GM19035 (cell line): ENCODE data around the gene KAT14.
"Not testable (repeated sequence)": the region's sequence is repeated elsewhere in the genome, so short reads cannot be mapped to it uniquely, and the experiment has no call there.

Experiments
- ATAC-seq: cut with Tn5 transposase; IDR thresholded peaks from one replicate; pipeline ENCODE4 v1.9.1; 2021; ENCODE audit not compliant: unreplicated experiment

The KAT14 gene

DNA sequence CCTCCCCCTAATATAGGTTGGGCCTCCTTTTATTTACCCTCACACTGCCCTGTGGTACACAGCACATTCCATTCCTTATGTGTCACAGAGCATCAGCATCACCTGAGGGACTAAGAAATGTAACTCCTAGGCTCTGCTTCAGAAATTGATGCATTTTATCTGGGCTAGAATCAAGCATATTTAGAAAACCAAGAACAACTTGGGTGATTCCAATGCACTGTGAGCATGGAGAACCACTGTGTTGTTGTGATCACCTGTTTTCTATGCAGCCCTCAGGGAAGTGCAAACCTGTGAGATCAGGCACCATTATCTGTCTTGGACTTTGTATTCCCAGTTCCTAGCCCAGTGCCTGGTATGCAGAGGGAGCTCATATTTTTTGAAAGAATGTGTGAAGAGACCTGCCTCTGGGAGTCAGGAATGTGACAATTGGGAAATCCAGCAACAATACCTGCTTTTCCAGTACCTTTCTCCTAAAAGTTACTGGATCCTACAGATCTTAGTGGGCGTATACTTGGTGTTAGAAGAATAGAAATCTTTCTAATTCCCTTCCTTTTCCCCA is 7.0 kb downstream of the KAT14 start:
- ATAC-seq, result no peak

DNA sequence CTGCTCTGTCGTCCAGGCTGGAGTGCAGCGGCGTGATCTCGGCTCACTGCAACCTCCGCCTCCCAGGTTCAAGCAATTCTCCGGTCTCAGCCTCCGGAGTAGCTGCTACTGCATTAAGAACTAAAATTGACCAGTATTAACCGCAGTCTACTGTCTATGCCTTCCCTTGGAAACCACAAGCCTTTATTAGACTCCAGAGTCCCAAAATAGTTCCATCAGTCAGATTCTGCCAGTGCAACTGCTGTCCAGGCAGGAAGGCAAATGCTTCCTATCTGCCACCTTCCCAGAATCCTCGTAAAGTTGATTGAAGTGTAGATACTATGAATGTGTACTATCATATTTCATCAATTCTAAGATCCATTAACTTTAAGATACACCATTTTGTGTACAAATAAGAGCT is 16.7 kb downstream of the KAT14 start:
- no peak for ATAC-seq

DNA sequence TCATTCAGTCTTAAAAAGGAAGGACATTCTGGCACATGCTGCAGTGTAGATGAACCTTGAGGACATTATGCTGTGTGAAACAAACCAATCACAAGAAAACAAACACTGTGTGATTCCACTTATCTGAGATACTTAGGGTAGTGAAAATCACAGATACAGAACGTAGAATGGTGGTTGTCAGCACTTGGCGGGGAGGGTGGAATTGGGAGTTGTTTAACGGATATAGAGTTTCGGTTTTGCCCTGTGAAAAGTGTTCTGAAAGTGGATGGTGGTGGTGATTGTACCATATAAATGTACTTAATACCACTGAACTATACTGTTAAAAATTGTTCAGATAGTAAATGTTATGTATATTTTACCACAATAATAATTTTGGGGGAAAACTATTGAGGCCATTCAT is 18.4 kb downstream of the KAT14 start:
- no peak for ATAC-seq

DNA sequence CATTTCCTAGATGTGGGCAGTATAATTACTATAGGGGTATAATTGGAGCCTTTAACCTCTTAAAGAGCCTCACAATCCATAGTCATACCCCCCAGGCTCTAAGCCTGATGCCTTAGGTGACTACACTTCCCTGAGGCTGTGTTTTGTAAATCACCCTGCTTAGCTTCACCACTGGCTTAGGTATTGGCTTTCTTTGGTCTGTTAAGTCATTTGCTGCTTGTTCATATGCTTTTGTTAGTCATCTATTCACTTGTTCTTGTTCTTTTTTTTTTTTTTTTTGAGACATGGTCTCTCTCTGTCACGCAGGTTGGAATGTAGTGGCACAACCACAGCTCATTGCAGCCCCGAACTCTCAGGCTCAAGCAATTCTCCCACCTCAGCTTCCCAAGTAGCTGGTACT is 26.7 kb downstream of the KAT14 start:
- no peak for ATAC-seq

DNA sequence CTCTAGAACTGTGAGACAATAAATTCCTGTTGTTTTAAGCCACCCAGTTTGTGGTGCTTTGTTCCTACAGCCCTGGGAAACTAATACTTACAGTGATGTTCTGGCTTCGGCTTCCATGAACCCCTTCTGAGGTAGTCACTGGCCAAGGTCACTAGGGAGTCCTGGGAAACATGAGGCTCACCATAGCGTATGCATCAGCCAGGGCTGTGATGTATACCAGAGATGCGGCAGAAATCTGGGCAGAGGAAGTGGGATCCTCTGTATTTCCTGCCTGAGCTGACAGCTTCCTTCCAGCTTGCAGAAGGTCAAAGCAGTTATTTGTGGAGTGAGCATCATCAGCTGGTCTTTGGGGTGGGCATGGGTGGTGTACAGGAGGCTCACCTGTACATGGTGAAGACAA is 27.9 kb downstream of the KAT14 start:
- no peak for ATAC-seq

DNA sequence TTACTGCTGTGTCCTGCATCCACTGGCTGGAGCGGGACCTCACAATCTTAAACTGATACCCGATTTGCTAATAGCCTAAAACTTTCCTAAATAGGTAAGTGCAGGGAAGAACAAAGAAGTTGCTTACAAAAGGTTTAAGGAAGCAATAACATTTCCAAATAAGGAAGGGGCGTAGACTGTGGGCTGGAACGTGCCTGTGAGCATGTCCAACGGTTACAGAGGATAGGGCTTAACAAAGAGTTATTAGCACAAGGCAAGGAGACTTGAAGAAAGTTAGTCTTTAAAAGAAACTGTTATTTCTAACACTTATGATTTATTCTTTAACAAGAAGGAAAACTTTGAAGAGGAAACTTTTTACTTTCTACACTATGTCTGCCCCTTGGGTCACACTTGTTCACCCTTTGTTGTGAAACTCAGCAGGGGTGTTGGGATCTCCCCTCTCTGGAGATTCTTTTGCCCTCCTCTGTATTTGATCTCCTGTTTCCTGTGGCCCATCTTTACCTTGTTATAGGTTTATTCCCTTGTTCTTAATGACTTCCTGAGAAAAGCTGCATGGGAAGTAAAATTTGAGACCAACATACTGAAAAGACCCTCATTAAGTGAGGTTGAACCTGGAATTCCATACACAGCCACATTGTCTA is 28.7 kb downstream of the KAT14 start:
- no peak for ATAC-seq

DNA sequence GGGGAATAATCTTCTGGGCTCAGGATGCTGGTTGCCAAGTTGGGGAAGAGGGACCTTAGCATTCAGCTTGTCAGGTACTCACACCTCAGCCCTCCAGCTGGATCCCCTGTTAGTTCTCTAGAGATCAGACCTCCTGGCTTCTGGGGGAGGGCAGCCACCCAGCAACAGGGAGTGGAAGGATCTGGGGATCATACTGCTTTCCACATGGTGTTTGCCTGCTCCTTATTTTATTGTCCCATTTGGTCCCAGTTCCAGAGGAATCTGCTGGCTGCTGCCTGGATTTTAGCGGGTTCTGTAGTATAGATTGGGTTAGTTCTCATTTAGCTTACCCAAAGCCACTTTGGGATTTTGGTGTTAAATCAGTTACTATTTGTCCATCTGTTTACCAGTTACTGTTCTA is 29.3 kb downstream of the KAT14 start:
- no peak for ATAC-seq

DNA sequence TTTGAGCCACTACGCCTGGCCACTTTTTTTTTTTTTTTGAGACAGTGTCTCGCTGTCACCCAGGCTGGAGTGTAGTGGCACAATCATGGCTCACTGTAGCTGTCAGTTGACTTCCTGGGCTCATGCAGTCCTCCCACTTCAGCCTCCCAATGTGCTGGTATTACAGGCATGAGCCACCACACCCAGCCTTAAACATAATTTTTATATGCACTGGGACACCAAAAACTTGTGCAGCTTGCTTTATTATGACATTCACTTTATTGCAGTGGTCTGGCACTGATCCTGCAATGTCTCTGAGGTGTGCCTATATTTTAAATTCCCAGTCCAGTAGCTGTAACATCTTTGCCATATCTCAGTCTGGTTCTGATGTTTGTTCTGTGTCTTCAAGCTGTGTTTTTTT is 34.7 kb downstream of the KAT14 start:
- ATAC-seq, result no peak

DNA sequence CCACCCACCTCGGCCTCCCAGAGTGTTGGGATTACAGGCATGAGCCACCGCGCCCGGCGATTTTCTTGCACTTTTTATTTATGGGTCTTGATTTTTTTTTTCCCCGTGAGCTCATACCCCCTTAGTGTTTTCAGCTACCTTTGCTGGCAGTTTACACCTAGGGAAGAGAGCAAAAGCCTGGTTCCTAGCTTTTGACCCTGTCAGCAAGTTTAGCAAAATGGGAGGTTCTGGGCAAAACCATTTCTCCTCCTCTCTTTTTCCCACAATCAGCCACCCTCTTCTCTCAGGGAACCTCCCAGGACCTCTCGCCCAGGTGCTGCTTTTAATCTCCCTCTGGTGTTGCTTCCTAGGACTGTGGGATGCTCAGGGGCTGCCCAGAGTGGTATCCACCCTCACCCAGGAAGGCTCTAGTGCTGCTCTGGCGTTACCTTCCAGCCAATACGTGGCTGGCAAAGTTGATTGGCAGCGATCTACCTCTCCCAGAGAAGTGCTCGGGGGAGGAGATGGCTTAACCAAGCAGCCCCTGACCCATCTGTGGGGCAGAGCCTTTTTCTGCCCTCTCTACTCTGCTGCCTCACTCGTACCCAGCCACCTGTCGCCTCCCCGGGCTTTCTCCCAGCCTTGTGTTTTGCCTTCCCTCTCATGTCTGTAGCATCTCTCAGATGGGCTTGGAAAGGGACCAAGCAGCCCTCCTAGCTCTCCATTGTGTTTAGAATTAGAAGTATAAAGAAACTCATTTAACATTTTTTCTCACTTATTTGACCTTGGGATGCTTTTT is 37.4 kb downstream of the KAT14 start:
- ATAC-seq, result no peak

DNA sequence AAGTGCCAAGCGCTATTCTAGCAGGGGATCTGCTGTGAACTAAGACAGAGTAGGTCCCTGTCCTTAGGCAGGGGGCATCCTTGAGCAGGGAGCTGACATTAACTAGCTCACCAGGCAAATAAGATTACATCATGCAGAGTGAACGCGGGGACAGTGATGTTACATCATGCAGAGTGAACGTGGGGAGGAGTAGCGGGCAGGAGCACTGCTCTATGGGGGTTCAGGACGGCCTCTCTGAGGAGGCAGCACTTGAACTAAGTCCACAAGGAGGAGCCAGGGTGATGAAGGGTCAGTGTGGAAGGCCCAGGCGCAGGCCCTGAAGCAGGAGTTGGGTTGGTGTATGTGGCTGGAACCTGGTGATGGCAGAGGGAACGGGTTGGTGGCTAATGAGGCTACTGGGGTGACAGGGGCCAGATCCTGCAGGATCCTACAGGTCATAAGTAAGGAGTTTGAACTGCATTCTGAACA is 38.7 kb downstream of the KAT14 start:
- ATAC-seq, result no peak

DNA sequence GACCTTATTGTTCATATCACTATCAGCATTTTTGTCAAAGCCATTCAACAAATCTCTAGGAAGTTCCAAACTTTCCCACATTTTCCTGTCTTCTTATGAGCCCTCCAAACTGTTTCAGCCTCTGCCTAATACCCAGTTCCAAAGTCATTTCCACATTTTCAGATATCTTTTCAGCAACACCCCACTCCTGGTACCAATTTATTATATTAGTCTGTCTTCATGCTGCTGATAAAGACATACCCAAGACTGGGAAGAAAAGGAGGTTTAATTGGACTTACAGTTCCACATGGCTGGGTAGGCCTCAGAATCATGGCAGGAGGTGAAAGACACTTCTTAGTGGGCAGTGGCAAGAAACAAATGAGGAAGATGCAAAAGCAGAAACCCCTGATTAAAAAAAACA is 42.7 kb downstream of the KAT14 start:
- not testable (repeated sequence) for ATAC-seq

DNA sequence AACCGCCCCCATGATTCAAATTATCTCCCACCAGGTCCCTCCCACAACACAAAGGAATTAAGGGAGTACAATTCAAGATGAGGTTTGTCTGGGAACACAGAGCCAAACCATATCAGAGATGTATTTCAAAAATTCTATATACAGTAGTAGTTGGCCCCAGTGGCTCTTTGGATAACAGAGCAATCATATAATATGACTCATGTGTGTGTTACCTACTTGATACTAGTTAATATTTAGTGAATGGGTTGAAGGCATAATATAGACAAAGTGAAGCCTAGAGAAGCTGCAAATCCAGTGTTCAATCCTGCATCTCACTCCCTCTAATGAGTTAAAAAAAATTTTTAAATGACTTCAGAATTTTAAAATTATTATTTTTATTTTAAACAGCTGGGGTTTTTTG is 43.2 kb downstream of the KAT14 start:
- ATAC-seq, result no peak

DNA sequence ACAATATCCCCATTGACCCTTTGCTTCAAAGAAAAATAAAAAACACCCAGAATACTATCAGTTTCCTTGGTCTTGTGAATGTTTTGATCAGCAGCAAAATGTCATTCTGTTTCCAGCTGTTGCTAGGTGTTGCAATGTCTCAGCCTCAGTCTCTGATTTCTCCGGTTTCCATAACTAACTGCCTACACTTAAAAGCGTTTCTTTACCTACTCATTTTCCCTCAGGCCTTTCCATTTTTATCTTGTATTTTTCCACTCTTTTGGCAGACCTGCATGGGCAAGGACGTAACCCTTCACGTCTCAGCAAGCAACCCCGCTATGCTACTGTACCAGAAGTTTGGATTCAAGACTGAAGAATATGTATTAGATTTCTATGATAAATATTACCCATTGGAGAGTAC is 49.4 kb downstream of the KAT14 start:
- ATAC-seq, result no peak

DNA sequence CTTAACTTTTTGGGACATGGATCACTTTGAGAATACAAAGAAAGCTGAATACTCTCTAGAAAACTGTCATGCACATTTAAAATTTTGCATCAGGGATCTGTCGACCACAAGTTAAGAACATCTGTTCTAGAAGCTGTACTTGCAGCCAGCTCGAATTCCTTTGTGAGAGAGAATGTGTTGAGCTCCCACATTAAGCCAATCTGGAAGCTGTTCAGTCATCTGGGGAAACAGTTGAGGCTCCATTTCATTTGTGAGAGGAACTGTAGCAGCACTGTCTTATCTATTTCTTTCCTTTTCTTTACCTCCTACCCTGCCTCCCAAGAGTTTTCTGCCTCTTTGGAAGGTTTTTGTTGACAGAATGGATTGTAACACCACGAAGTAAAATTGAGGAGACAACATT is 50.8 kb downstream of the KAT14 start:
- no peak for ATAC-seq

DNA sequence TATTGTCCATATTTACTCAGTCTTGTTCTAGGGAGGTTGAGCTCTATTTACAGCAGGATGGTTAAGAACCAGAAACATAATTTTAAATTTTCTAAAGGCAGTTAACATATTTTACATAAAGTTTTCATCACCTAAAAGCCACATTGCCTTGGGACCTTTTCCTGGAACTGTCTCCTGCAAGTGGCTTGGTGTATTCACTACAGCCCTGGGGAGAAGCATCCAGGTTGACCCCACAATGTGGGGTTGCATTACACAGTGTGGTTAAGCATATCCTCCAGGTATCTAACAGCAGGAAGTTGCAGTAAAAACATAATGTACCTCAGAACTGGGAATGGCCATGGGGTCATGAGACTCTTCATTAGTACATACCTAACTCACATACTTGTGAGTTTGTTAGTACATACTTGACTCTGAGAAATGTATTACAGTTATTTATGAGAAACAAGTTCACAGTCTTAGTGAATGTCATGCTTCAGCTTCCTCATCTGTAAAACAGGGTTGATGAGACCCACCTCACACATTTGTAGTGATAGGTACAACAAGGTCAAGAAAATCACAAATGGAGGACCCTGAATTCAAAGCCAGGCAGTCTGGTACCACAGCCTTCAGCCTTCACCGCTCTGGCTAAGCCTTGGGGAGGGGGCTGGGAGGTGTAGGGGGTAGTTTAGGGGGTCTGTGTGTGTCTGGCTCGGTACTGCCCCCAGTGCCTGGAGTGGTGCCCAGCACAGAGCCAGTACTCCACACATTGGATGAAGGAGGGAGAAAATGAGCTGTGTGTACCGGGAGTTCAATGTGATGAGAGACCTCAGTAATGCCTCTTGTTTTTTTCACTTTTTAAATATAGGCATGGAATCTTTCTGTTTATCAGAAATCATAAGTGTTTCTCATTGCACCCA is 52.9 kb downstream of the KAT14 start:
- ATAC-seq, result no peak

DNA sequence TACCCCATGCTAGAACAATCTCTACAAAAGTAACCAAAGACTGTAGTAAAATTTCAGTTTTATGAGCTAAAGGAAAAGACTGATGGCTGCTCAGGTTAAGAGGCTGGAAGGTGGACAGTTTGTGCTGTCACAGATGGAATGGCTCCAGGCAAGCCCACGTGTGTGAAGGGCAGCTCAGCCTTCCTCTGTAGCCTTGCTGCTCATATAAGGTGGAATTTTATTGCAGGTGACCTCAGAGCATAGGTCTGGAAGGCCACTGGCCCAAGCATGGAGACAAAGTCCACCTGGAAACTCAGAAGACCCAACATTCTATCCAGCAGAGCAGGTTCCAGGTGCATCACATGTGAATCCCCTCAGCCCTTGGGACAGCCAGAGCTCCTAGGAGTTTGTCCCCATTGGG is 53.6 kb downstream of the KAT14 start:
- ATAC-seq, result no peak

DNA sequence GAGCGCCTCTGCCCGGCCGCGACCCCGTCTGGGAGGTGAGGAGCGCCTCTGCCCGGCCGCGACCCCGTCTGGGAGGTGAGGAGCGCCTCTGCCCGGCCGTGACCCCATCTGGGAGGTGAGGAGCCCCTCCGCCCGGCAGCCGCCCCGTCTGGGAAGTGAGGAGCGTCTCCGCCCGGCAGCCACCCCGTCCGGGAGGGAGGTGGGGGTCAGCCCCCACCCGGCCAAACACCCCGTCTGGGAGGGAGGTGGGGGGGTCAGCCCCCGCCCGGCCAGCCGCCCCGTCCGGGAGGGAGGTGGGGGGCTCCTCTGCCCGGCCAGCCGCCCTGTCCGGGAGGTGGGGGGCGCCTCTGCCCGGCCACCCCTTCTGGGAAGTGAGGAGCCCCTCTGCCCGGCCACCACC is 56.8 kb downstream of the KAT14 start:
- not testable (repeated sequence) for ATAC-seq

DNA sequence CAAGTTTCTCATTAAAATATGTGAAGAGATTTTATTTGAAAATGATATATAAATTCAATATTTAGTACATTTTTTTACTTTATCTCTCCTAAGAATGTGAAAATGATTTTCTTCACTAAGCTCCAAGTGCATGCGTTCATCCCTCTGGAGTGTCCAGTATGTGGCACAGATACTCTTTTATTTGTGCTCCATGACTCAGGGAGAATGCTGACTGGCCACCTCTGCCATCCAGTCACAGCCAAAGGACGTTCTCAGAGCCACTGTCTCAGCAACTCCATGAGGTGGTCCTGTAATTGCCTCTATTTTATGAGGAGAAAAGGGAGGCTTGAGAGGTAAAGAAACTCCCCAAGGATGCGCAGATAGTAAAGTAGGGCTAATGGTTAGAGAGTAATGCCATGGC is 58.3 kb downstream of the KAT14 start:
- no peak for ATAC-seq

DNA sequence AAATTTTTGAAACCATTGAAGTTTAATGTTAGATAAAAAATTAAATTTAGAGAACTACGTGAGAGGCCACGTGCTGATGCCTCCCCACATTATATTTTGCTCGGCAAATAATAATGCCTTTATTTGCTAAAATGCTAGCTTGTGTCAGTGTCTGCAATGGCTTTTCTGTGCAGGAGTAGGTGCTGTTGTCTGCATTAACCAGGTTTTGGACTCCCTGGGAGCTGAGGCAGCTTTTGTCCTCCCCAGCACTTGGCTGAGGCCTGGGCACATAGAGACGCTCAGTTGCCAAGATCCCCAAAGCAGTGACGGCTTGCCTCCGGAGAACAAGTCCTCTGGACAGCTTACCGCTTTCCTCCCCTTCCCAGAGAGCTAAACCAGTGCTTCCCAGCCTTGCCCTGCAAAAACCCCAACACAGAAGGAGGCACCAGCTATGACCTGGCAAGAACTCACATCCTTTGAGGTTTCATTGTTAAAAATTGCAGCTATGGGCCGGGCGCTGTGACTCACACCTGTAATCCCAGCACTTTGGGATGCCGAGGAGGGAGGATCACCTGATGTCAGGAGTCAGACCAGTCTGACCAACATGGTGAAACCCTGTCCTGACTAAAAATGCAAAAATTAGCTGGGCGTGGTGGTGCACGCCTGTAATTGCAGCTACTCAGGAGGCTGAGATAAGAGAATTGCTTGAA is 59.9 kb downstream of the KAT14 start:
- ATAC-seq, result no peak

DNA sequence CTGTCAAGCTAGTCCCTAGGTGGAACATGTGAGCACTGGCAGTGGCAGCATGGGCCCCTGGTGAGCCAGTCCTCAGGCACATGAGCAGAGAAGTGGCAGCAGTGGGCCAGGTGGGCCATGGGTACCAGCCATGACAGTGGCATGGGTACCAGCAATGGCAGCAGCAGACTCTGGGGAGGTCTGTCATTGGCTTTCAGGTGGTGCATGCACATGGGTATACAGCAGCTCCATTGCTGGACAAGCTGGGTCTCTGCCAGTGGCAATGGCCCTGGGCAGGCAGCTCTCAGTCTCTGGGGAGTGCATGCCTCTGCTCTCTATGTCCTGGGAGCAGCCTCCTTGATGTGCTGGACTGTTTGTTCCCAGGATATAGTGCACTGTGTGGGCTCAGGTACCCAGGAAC is 65.3 kb downstream of the KAT14 start:
- ATAC-seq, result no peak

DNA sequence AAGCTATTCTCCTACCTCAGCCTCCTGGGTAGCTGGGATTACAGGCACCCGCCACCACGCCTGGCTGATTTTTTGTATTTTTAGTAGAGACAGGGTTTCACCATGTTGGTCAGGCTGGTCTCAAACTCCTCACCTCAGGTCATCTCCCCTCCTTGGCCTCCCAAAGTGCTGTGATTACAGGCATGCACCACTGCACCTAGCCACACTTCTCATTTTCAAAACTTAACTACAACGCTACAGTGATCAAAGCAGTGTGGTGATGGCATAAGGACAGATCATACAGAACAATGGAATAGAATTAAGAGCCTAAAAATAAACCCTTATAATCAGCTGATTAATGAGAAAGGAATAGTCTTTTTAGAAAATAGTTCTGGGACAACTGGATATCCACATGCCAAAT is 66.0 kb downstream of the KAT14 start:
- not testable (repeated sequence) for ATAC-seq
